GM12872 (cell line): ENCODE data around the gene GLI1.

Source experiments
- CTCF ChIP-seq: IDR thresholded peaks from 3 replicates; pipeline ENCODE4 v1.5.1; 2011; ENCODE audit warnings: low read depth, mild to moderate bottlenecking, low read length, moderate library complexity; ENCODE audit not compliant: insufficient read depth

GLI1 gene

DNA sequence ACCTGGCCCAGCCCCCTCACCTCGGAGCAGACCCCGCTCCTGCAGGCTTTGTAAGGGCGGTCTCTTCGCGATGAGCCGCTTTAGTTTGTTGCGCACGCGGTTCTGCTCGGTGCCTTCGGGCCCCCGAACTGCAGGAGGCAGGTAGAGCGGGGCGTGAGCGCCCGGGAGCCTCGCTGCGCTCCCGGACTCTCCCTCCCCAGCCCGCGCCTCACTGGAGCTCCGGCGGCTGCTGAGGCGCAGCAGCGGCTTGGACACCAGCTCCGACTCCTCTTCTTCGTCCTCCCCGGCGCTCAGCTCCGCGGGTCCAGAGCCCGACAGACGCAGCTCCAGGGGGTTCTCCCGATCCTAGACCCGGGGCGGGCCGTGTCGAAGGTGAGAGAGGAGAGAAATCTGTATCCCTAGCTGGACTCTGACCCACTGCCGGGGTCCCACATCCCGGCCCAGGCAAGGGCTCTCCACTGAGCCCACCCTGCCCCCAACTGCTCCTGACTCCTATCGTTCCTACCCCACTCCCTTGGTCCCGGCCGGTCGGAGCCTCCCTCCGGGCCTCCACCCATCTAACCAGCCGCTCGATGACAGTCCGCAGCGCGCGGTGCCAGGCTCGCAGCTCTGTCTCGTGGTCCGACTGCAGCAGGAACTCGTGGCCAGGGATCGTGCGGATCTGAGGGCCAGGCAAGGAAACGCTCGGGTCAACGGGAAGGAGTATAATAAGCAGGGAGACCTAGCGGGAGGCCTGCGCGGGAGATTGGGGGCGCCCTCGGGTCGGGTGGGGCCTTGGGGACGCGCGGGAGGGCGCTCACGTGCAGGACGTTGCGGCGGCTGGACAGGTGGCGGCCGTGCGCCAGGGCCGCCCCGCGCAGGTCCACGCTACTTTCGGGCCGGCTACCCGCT, 15.9 kb downstream of the GLI1 start:
- no peak for TF ChIP-seq CTCF

GRCh38 chr12:57476162-57476992, 16.8 kb downstream of the GLI1 start:
- TF ChIP-seq CTCF, result peak; percentile 77

DNA sequence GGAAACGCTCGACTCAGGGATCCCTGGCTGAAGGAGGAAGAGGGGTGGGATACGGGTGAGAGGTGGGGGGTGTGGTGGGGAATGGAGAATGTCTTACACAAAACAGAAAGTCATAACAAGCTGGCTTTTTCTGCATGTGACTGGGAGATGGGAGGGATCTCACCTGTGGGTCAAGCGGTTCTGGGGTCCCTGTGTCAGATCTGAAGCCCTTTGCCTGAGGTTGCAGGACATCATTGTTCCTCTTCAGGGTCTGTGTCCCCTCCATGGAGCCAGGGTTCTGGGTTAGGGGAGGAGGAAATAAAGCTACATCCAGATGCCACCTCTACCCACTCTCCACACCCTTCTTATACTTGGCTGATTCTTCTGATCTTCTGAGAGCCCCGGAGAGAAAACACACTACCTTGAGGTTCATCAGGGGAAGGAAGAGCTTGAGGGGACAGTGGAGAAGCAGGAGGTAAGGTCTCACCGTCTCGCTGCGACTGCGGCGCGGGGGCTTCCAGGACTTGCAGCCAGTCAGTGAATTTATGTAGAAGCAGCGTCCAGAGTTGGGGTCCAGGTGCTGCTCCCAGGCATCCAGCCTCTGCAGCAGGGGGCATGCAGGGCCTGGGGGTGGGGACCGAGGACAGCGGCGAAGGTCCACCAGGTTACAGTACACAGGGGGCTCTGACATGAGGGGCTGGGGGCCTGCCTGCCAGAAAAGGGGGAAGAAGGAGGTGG, 17.6 kb downstream of the GLI1 start:
- no peak for TF ChIP-seq CTCF

- no peak for TF ChIP-seq CTCF
These were observed 18.4 kb downstream of the GLI1 start for GRCh38 chr12:57477710-57478681.

- TF ChIP-seq CTCF, result 0 out of 3 replicates have a peak, but pooled peaks have one; percentile 8
These were observed 19.4 kb downstream of the GLI1 start for GRCh38 chr12:57479043-57479375.

GRCh38 chr12:57479376-57480115, 20.0 kb downstream of the GLI1 start, which contains the start of gene ARHGAP9:
Gene ARHGAP9 (minus strand): TSS chr12:57479866. CDS start chr12:57479406, 460 bp downstream.
- TF ChIP-seq CTCF, result no peak
